Measurements from ENCODE around the gene GPR152. TPM values are rescaled to one million over a fixed set of nuclear protein-coding genes. Genes with fewer than 3 reads are reported as not detected.

Gene GPR152
- total RNA-seq, 1 experiment from 2014 or later, result not detected

- Histone ChIP-seq H2BK120ac (ENCODE audit: low read depth, low read length, poor library complexity, severe bottlenecking) (no peak within 1 kb of the TSS), H2BK15ac (ENCODE audit: low read depth, low read length) (no peak within 1 kb of the TSS), H2BK12ac (ENCODE audit: insufficient read length, low read depth, low read length) (no peak within 1 kb of the TSS), H3K14ac (ENCODE audit: insufficient read depth, low read length) (peak within 1 kb of the TSS; percentile 20; the same call in 1 of the 2 replicates), H3K9ac (ENCODE audit: extremely low read depth, insufficient read length, low read length) (no peak within 1 kb of the TSS), H3K27me3 (ENCODE audit: insufficient read depth, low read length) (no peaks in the 10 kb centered on the region), H3K18ac (ENCODE audit: insufficient read length, low read depth, low read length) (peak within 1 kb of the TSS; percentile 15), H4K91ac (ENCODE audit: insufficient read length, low read depth, low read length) (no peak within 1 kb of the TSS), H3T11ph (ENCODE audit: low read length) (no peak within 1 kb of the TSS), H3K79me2 (ENCODE audit: insufficient read depth, low read length) (no peaks in the 10 kb centered on the region), H2AFZ (ENCODE audit: low read length) (no peak within 1 kb of the TSS), H3K4me2 (ENCODE audit: insufficient read depth, insufficient read length, low read length) (no peak within 1 kb of the TSS), H3K79me1 (ENCODE audit: insufficient read depth, low read depth, low read length, poor library complexity, severe bottlenecking) (no peaks in the 10 kb centered on the region), H3K23me2 (ENCODE audit: insufficient read length, low read depth, low read length, poor library complexity, severe bottlenecking) (no peaks in the 10 kb centered on the region), H3K4me1 (ENCODE audit: insufficient read depth, low read length) (no peaks in the 10 kb centered on the region; the same call in 1 of the 2 replicates), H4K5ac (ENCODE audit: insufficient read length, low read depth, low read length) (no peak within 1 kb of the TSS), H3K56ac (ENCODE audit: insufficient read length, low read depth, low read length) (no peak within 1 kb of the TSS), H4K20me1 (ENCODE audit: control insufficient read depth, insufficient read depth, insufficient read length) (no peaks in the 10 kb centered on the region), H2BK5ac (ENCODE audit: insufficient read length, low read length) (no peak within 1 kb of the TSS), H3K23ac (ENCODE audit: insufficient read length, low read depth, low read length) (no peak within 1 kb of the TSS), H3K27ac (ENCODE audit: insufficient read length, low read depth, low read length) (peak within 1 kb of the TSS; percentile 6), H2BK20ac (ENCODE audit: low read depth, low read length, poor library complexity, severe bottlenecking) (no peak within 1 kb of the TSS), H4K8ac (replicated peaks; ENCODE audit: insufficient read length, low read depth, low read length) (no peak within 1 kb of the TSS), H3K4ac (ENCODE audit: low read depth, low read length) (no peak within 1 kb of the TSS), H3K9me3 (ENCODE audit: control insufficient read depth, low read depth, low read length) (no peaks in the 10 kb centered on the region), H2AK5ac (ENCODE audit: insufficient read length, low read length) (no peak within 1 kb of the TSS)
- peaks cover 4 to 10% of the 10 kb centered on the region in 2 experiments for H3K4me1 Mint-ChIP-seq
- H3K27me3 Mint-ChIP-seq (ENCODE audit: low read depth), result no peaks in the 10 kb centered on the region; the same call in 1 of the 2 replicates
- no peaks in the 10 kb centered on the region for H3K9me3 Mint-ChIP-seq
- no peak for TF ChIP-seq CTCF (conservative IDR thresholded peaks at IDR 0.05)
- H3K36me3 Mint-ChIP-seq (ENCODE audit: insufficient read depth in 1 of 3, low read depth in 3 of 3), result peaks cover 11 to 51% (median 48%) of the 10 kb centered on the region in 3 experiments; a peak in 6 of 7 replicates
- no peak for DNase-seq
- peak within 1 kb of the TSS in 1 of 2 experiments; percentile 32; a peak in 1 of 5 replicates for H3K4me3 Mint-ChIP-seq
- H3K27ac Mint-ChIP-seq, result peak within 1 kb of the TSS; percentile 35 to 78 (median 69); a peak in 5 of 7 replicates
- WGBS (ENCODE audit: extremely low coverage, insufficient read length, low lambda C conversion rate), result no CpG with 5 or more reads among the region's 26 CpGs
These were observed 15.3 kb downstream of the GPR152 start, which contains the start of gene PTPRCAP for GRCh38 chr11:67437082-67437808. Gene PTPRCAP (minus strand): TSS chr11:67437682. CDS start chr11:67437619, 63 bp downstream.
